T-helper 2 cell treated with Interferon-gamma antibody and Interleukin-4, amounts not matched to agents 100 ng/mL and 5 ng/mL, for 36 hours (primary cell): ENCODE results near the gene NEK8. TPM values are rescaled to one million over a fixed set of nuclear protein-coding genes. Genes with fewer than 3 reads are reported as not detected.
"Not testable (repeated sequence)": the region's sequence is repeated elsewhere in the genome, so short reads cannot be mapped to it uniquely, and the experiment has no call there.

Experiments used
- intact Hi-C: fragments of 100-400 bp; cut with micrococcal nuclease; formaldehyde crosslinking; loops from one replicate; pipeline ENCODE4 v1.15.1; 2023
- total RNA-seq: library from RNA; stranded (reverse); gene quantifications from 2 replicates; pipeline ENCODE4 v1.2.3, GENCODE V29; 2022

Gene NEK8
- total RNA-seq, 1 donor from 2014 or later, result 5.5 TPM

DNA sequence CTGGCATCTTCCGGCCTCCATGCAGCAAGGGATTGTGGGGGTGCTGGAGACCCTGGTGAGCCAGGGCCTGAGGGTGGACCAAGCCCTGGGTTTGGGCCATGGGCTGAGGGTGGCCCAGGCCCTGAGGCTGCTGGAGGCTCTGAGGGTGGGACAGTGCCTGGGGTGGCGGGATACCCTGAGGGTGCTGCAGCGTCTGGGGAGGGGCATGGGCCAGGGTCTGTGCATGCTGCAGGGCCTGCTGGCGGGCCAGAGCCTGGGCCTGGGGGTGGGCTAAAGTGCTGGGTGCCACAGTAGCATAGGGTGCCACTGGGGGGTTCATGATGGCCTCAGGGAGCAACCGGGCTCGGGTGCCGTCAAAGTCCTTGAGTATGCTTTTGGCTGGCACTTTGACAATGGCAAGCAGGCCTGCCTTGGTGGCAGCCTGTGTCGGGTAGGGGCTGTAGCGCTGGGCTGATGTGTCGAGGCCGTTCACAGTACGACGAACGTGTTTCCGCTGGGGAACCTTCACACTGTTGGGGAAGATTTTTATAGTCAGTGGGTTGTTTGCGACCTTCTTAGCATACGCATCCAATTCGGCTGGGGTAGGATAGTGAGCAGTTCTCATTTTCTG lies 30.8 kb downstream of the NEK8 start:
- intact Hi-C loops, result no loop called here

DNA sequence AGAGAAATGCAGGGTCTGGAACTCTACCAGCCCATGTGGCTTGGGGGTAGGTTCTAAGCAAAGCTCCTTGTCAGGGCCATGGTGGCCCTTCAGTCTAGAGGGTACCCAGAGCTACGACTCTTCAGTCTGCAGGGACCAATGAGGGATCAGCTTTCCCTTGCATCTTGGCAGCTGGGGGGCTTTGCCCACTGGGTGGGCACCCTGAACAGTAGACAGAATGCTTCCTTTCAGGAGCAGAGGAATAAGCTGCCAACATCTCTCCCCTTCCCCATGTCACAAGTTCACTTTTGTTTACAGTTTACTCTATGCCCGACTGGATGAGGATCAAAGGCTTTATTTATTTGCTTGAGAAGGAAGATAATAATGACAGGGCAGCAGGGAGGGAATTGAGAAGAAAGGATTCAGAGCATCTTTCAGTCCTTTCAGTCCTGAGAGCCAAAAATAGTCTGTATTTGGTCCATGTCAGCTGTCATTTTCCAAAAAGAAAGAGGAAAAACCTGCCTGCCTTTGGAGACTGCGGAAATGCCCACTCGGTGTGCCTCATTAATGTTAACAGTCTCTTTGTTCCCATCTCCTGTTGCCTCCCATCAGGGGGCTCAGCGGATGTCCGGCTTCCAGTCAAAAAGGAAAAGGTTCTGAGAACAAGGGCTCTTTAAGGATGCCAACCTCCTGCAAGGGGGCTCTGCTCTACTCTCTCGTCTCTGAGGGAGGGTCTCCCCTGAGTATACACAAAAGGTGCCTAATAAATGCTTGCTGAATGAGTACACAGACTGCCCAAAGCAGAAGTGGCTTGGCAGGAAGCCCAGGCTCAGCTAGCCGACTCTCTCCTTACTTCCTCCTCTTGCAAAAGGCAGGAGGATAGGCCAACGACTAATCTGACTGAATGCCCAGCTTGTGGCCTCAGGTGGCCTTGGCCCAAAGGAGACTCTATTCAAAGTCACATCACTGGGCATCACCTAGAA lies 32.3 kb downstream of the NEK8 start:
- intact Hi-C loops, result loop anchor here (5.0 kb wide), 1 partner anchor 34 kb away; the partner anchor contains the start of genes NEK8 and TLCD1

- intact Hi-C loops, result loop anchor here (1.0 to 5.0 kb wide), 3 partner anchors 36 to 140 kb away; partner anchors contain the start of genes DHRS13, NEK8 and TLCD1
These were observed 34.7 kb downstream of the NEK8 start for GRCh38 chr17:28763137-28763799.

DNA sequence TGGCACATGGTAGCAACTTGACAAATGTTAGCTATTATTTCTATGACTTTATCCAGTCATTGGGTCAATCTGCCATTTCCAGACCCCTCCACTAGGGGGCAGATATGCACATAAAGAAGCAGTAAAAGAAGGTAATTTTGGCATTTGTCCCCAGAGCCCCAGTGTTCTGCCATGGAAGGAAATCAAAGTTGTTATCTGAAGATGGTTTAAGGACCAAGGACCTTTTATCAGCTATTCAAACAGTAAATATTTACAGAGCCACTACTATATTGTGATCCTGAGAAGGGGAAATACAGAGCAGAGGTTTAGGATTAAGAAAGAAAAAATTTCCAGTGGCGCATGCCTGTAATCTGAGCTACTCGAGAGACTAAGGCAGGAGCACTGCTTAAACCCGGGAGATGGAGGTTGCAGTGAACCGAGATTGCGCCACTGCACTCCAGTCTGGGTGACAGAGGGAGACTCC lies 35.2 kb downstream of the NEK8 start:
- intact Hi-C loops, result loop anchor here (1.0 to 5.0 kb wide), 3 partner anchors 37 to 139 kb away; partner anchors contain the start of genes DHRS13, NEK8 and TLCD1

- intact Hi-C loops, result no loop called here
These were observed 36.5 kb downstream of the NEK8 start for GRCh38 chr17:28765038-28765437.

DNA sequence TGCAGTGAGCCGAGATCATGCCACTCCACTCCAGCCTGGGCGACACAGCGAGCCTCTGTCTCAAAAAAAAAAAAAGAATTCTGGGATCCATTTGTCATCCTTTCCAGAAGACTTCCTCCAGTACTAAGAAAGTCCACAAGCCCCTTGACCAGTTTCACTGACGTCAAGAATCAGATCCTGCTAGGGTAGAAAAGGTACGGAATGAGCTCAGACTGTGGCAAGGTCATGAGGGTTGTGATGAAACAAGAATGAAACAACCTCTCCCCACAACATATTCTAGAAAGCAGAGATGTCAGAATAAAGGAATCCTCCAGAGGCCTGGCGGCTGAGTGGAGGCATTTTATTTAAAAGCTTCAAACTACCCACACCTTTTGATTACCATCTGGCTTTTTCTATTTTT lies 45.1 kb downstream of the NEK8 start:
- intact Hi-C loops, result no loop called here

- intact Hi-C loops, result no loop called here
These were observed 45.6 kb downstream of the NEK8 start for GRCh38 chr17:28774206-28774605.

- intact Hi-C loops, result no loop called here
These were observed 48.6 kb downstream of the NEK8 start for GRCh38 chr17:28777178-28777577.

DNA sequence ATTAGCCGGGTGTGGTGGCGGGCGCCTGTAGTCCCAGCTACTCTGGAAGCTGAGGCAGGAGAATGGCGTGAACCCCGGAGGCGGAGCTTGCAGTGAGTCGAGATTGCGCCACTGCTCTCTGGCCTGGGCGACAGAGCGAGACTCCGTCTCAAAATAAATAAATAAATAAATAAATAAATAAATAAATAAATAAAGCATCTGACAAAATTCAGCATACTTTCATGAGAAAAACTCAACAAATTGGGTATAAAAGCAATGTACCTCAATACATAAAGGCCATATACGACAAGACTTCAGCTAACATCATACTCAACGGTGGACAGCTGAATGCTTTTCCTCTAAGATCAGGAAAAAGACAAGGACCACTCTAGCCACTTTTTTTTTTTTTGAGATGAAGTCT lies 51.0 kb downstream of the NEK8 start:
- intact Hi-C loops, result not testable (repeated sequence)

GRCh38 chr17:28783161-28783560 lies 54.6 kb downstream of the NEK8 start:
- intact Hi-C loops, result no loop called here

DNA sequence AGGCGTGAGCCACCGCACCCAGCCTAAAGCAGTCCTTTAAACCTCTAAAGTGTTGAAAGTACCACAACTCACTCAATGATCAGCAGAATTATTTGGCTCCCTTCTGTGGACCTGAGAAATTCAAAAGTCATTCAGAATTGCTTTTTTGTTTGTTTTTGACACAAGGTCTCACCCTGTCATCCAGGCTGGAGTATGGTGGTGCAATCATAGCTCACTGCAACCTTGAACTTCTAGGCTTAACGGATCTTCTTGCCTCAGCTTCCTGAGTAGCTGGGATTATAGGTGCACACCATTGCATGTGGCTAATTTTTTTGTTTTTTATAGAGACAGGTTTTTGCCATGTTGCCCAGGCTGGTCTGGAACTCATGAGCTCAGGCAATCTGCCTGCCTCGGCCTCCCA lies 59.5 kb downstream of the NEK8 start:
- intact Hi-C loops, result no loop called here

Other genes starting within 250 kb of the NEK8 start
- gene FOXN1, start 222.4 kb upstream of the NEK8 start, total RNA-seq, result not detected in 2 replicates
- gene UNC119, start 176.2 kb upstream of the NEK8 start, total RNA-seq, result 43.5 and 47.8 TPM in 2 replicates
- 59.9 and 66.6 TPM in 2 replicates for gene PIGS, start 157.3 kb upstream of the NEK8 start, total RNA-seq
- 94.6 and 103 TPM in 2 replicates for gene ALDOC, start 151.9 kb upstream of the NEK8 start, total RNA-seq
- 125 and 128 TPM in 2 replicates for gene SPAG5, start 129.8 kb upstream of the NEK8 start, total RNA-seq
- gene RSKR, start 114.6 kb upstream of the NEK8 start, total RNA-seq, result 27.2 and 31.1 TPM in 2 replicates
- 161 and 163 TPM in 2 replicates for gene BLTP2, start 83.6 kb upstream of the NEK8 start, total RNA-seq
- 42.4 and 44.5 TPM in 2 replicates for gene SDF2, start 66.9 kb upstream of the NEK8 start, total RNA-seq
- gene SUPT6H, start 66.6 kb upstream of the NEK8 start, total RNA-seq, result 83.8 and 84.3 TPM in 2 replicates
- 5.9 and 6.9 TPM in 2 replicates for gene PROCA1, start 16.9 kb upstream of the NEK8 start, total RNA-seq
- 9.8 and 10.4 TPM in 2 replicates for gene RAB34, start 10.9 kb upstream of the NEK8 start, total RNA-seq
- gene RPL23A, start 8.8 kb upstream of the NEK8 start, total RNA-seq, result 1,892 and 1,893 TPM in 2 replicates
- gene TLCD1, start 2.6 kb upstream of the NEK8 start, total RNA-seq, result 1.7 and 3.2 TPM in 2 replicates
- 49.1 and 50.6 TPM in 2 replicates for gene TRAF4, start 15.2 kb downstream of the NEK8 start, total RNA-seq
- gene FAM222B, start 114.0 kb downstream of the NEK8 start, total RNA-seq, result 16.3 and 17.4 TPM in 2 replicates
- 45.1 and 47.8 TPM in 2 replicates for gene ERAL1, start 126.2 kb downstream of the NEK8 start, total RNA-seq
- 207 and 212 TPM in 2 replicates for gene FLOT2, start 168.9 kb downstream of the NEK8 start, total RNA-seq
- 25.7 and 30.5 TPM in 2 replicates for gene DHRS13, start 174.3 kb downstream of the NEK8 start, total RNA-seq
- gene PHF12, start 222.7 kb downstream of the NEK8 start, total RNA-seq, result 61.0 and 72.0 TPM in 2 replicates